GM12872 (cell line): ENCODE measurements around the gene DNASE1.

ENCODE experiments used
- TF ChIP-seq, protein P1 (sequence below): IDR thresholded peaks from 3 replicates; pipeline ENCODE4 v1.5.1; 2011; ENCODE audit warnings: low read depth, mild to moderate bottlenecking, low read length, moderate library complexity; ENCODE audit not compliant: insufficient read depth

Gene DNASE1

DNA sequence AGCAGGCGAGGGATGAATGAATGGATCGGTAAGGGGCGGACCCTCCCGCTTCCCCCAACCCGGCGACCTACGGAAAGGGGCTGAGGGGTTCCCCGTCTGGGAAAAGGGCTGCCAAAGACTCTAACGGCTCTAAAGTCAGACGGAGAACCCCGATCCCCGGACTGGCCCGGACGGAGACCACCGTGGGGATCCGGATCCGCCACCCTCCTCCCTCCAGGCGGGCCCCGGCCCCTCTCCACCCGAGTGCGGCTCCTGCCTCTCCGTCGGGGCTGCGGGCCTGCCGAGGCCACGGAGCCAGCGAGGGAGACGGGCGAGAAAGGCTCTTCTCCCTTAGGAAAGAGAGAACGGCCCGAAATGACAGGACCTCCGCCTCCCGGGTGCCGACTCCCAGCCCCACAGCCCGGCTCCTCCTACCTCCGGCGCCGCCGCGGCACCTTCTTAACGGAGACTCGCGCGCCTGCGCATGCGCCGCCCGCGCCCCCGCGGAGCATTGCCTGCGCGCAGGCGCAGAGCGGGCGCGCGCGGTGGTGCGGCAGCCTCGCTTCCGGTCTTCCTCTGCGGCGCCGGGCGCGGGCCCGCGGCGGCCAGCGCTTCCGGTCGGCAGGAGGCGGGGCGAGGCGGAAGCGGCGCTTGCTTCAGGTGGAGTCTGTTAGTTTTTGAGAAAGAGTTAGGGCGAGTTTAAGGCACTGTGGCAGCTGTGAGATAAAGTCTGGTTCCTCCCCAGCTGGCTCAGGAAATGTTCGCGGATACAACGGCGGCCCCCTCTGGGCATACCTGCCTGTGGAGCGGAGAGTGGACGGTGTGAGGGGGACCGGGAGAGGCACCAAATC is 43.1 kb upstream of the DNASE1 start, which contains the start of gene SLX4:
SLX4 (minus strand) TSS at position 461 of the 830 bp plus-strand sequence. CDS start 2,642 bp downstream, outside the sequence.
- TF ChIP-seq, protein P1, sequence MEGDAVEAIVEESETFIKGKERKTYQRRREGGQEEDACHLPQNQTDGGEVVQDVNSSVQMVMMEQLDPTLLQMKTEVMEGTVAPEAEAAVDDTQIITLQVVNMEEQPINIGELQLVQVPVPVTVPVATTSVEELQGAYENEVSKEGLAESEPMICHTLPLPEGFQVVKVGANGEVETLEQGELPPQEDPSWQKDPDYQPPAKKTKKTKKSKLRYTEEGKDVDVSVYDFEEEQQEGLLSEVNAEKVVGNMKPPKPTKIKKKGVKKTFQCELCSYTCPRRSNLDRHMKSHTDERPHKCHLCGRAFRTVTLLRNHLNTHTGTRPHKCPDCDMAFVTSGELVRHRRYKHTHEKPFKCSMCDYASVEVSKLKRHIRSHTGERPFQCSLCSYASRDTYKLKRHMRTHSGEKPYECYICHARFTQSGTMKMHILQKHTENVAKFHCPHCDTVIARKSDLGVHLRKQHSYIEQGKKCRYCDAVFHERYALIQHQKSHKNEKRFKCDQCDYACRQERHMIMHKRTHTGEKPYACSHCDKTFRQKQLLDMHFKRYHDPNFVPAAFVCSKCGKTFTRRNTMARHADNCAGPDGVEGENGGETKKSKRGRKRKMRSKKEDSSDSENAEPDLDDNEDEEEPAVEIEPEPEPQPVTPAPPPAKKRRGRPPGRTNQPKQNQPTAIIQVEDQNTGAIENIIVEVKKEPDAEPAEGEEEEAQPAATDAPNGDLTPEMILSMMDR: no peak

DNA sequence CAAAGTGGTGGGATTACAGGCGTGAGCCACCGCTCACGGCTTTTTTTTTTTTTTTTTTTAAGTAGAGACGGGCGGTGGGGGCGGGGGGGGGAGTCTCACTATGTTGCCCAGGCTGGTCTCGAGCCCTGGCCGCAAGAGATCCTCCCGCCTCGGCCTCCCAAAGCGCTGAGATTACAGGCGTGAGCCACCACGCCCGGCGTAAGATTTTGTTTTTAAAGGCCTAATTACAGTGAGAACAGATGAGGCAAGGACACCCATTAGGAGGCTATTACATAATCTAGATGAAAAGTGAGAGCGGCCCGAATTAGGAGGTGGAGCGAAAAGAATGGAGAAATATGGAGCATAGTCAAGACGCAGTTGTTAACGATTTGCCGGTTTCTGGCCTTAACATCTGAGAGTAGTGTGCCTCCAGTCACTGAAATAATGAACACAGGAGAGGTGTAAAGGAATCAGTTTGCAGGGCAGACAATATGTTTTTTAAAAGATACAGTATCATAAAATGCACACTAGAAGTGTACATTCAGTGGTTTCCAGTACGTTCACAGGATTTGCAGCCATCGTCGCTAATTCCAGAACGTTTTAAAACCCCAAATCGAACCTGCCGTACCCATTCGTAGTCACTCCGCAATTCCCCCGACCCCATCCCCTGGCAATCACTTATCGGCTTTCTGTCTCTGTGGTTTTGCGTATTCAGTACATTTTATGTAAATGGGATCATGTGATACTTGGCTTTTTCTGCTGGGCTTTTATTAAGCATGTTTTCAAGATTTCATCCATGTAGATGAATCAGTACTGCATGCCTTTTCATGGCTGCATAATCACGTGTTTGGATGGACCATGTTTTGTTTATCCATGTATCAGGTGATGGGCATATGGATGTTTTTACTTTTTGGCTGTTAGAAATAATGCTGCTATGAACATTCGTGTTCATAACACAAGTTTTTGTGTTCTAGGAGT is 41.7 kb upstream of the DNASE1 start:
- TF ChIP-seq, protein P1: no peak

DNA sequence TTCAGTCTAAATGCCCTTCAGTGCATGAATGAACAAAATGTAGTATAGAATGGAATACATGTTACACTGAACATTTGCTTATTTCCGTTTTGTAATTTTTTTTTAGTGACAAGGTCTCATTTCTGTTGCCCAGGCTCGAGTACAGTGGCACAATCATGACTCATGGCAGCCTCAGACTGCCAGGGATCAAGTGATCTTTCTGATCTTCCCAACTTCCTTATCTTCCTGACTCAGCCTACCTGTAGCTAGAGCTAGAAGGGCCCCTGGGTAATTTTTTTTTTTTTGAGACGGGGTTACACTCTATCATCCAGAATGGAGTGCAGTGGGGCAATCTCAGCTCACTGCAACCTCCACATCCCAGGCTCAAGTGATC is 35.7 kb upstream of the DNASE1 start:
- TF ChIP-seq, protein P1: no peak

DNA sequence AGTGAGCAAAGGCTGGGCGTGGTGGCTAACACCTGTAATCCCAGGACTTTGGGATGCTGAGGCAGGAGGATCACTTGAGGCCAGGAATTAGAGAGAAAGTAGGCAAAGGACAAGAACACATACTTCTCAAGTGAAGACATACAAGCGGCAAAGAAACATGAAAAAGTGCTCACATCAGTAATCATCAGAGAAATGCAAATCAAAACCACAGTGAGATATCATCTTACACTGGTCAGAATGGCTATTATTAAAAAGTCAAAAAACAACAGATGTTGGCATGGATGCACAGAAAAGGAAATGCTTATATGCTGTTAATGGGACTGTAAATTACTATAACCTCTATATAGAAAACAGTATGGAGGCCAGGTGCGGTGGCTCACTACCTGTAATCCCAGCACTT is 30.8 kb upstream of the DNASE1 start:
- TF ChIP-seq, protein P1: no peak

DNA sequence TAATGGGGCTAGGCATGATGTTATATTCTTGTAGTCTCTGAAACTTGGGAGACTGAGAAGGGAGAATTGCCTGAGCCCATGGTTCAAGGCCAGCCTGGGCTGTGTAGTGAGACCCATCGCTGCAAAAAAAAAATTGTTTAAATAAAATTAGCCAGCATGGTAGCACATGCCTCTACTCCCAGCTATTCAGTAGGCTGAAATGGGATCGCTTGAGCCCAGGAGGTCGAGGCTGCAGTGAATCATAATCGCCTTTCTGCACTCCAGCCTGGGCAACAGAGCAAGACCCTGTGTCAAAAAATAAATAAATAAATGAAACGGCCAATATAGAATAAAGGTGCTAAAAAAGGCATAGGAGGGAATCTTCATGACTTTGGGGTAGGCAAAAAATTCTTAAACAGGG is 29.2 kb upstream of the DNASE1 start:
- TF ChIP-seq, protein P1: no peak

DNA sequence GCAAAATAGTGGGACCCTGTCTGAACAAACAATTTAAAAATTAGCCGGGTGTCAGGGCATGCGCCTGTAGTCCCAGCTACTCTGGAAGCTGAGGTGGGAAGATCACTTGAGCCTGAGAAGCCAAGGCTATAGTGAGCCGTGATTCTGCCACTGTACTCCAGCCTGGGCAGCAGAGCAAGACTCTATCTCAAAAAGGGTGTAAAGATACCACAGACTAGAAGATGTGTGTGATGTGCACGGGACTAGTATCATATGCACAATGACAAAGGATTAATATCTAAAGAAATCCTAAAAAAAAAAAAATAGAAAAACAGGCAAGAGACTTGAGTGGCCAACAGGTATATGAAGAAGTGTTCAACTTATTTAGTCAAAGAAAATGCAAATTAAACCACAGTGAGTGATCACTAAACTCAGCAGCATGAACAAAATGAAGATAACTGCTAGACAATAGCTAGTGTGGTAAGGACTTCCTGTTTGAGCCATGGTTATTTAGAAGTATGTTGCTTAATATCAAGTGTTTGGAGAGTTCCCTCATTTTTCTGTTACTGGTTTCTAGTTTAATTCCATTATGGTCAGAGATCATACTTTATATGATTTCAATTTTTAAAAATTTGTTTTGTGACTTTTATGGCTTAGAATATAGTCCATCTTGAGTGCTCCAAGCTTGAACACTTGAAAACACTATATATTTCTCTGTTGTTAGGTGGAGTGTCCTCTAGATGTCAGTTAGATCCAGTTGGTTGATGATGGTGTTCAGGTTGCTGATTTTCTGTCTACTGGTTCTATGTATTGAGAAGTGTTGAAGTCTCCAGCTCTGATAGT is 28.4 kb upstream of the DNASE1 start:
- TF ChIP-seq, protein P1: 0 out of 3 replicates have a peak, but pooled peaks have one; percentile 9
